GM21529 (cell line): ENCODE data around the gene COL1A1.
A peak's percentile ranks its signal among the peaks of the same experiment; 100 is the strongest.

Experiments used
- ATAC-seq: cut with Tn5 transposase; IDR thresholded peaks from one replicate; pipeline ENCODE4 v1.9.1; 2021; ENCODE audit not compliant: unreplicated experiment

The COL1A1 gene

GRCh38 chr17:50213026-50214022 lies 11.9 kb upstream of the COL1A1 start:
- ATAC-seq, result peak; percentile 90

DNA sequence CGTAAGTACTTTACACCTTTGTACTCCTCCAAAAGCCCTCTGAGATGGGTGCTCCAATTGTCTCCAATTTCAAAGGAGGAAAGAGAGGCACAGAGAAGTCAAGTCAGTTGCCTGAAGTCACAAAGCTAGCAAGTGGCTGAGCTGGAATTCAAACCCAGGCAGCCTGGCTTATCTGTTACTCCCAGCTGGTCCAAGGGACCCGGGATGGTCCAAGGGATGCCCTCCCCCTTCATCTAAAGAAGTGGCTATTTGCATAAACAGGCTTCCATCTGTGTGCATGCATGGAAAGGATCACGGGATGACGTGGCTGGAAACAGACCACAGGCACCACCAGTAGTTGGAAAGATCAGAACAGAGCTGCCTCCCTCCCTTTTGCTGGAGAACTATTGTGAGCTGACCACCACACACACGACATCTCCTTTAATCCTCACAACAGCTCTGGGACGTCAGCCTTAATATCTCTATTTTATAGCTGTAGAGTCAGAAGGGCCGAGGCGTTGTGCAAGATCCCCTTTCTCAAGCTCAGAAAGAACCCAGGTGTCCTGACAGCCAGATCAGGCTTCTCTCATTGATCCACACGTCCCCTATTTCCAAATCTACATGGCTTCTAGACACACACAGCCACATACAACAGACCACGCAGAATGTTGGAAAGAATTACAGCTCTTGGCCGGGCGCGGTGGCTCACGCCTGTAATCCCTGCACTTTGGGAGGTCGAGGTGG lies 10.9 kb upstream of the COL1A1 start:
- ATAC-seq, result no peak

- no peak for ATAC-seq
Observed at GRCh38 chr17:50211249-50212120, 10.1 kb upstream of the COL1A1 start.

DNA sequence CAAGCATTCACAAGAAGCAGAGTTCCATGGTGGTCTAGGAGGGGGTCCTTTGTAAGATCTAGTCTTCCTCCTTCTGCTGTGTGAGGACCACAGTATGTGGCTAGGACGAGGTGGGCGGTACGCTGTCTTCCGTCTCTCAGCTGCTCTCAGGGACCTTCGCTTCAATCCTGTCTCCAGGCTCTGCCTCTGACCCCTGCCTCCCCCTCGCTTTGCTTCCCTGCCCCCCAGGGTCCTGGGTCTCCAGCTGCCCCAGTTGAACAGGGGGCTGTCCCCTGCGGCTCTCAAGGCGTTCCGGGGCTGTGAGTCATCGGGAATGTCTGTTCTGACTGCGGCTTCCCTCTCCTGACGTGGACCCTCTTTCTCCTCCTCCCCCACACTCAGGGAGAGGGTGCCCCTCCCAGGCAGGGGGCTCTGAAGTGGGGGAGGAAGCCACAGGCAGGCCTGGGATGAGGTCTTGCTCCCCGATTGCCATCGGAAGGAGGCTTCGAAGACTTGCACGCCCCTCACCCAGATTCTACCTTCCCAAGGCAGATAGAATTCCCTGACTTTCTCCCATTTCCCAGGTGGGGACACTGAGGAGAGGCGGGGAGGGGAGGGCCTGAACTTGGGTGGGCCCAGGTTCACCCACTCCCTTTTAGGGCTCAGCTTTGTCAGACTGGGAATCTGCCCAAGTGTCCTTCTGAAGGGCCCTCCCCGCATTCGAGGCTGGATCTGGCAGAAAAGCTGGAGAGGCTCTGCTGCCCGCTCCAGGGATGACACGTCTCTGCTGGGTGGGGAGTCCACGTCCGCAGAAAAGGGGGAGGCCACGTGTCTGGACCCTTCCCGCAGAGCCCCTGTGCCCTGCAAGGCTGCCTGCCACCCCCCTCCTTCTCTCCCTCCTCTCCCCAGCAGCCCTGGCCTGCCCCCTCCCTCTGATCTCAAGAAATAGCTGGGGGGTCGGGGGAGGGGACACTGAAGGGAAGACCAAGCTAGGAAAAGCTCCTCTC lies 9.1 kb upstream of the COL1A1 start:
- no peak for ATAC-seq

GRCh38 chr17:50209472-50210239 lies 8.2 kb upstream of the COL1A1 start:
- ATAC-seq, result no peak

GRCh38 chr17:50209133-50209471 lies 7.7 kb upstream of the COL1A1 start:
- ATAC-seq, result no peak

- no peak for ATAC-seq
Observed at GRCh38 chr17:50208611-50209061, 7.2 kb upstream of the COL1A1 start.

DNA sequence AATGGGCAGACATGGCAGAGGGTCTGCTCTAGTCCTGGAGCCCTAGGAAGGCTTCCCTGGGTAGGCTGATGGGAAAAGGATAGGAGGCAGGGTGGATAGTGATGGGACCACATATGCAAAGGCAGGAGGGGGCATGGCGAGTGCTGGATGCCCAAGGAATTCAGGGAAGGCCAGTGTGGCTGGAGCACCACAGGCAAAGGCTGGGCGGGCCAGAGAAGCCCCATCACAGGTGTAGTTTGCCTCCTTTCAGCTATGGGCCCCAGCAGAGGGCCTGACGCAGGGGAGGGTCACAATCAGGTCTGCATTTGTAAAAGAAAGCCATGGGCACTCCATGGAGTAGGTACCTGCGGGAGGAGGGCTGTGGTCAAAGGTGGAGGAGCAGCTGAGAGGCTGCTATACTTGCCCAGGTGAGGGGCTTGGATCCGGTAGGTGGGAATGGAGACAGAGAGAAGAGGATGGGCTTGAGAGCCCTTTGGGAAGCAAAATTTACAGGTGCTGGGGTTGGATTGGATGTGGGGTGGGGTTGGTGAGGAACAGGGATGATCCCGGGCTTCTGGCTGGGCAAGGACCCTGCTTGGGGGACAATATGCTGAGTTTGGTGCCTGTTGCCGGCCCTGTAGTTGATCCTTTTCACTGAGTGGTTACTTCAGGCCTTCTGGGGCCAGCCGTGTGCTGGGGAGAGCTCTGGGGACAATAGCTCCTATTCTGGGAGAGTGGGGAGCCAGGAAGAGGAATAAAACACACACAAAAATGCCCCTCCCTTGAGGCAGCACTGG lies 6.5 kb upstream of the COL1A1 start:
- no peak for ATAC-seq

DNA sequence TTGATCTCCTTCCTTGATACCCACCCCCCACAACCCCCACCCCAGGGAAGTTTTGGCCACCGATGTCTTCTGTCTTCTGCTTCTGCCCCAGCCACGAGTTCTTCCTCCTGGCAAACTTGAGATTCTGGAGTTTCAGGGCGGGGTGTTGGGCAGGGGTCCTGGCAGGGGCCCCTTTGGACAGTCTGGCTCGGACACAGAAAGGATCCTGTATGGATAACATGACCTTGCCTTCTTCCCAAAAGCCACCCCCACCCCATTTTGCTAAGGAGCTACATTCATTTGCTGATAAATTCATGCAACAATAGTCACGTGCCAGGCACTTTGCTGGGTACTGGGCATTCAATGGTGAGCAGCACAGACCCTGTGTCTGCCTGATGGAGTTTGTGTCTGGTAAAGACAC lies 5.9 kb upstream of the COL1A1 start:
- ATAC-seq, result no peak

DNA sequence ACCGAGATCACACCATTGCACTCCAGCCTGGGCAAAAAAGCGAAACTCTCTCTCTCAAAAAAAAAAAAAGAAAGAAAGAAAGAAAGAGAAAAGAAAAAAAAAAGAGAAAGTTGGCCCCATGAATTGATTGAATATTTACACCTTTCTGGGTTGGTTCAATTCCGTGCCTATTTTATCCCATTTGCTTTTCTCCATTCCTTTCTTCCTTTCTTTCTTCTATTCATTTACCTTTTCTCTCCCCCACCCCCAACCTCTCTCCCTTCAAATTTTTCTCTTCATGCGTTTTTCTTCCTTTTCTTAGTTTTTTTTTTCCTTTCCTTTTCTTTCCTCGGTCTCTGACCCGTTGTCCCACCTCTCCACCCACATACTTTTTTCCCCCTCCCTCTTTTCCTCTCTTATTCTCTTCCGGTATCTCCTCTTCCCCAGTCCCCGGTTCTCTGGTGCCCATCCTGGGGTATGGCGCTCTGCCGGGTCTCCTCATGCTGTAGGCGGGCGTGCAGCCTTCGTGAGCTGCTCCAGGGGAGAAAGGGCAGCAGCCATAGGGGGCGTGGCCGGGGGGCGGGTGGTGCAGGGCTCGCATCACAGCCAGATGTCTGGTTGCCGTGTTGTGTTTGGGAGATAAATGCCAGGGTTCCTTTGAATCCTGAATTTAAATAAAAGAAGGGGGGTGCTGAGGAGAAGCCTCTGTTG lies 5.3 kb upstream of the COL1A1 start:
- ATAC-seq, result no peak

DNA sequence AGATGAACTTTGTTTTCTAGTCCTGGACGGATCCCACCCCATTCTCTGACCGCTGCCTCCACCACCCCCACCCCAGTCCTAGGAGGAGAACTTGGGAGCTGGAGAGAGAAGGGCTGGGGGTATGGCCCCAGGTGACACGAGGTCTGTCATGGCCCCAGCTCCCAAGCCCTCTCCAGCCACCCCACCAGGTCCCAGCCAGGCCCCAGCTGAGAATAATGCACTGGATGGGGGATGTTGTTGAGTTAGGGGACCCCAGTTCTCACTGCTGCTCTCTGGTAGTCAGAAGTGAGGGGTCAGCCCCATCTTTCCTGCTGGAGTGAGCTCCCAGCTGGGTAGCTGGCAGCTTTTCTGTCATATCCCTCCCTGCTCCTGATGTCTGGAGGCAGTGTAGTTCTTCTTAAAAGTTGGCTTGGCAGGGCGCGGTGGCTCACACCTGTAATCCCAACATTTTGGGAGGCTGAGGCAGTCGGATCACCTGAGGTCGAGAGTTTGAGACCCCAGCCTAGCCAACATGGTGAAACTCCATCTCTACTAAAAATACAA lies 4.6 kb upstream of the COL1A1 start:
- no peak for ATAC-seq

GRCh38 chr17:50205111-50205962 lies 3.9 kb upstream of the COL1A1 start:
- no peak for ATAC-seq

DNA sequence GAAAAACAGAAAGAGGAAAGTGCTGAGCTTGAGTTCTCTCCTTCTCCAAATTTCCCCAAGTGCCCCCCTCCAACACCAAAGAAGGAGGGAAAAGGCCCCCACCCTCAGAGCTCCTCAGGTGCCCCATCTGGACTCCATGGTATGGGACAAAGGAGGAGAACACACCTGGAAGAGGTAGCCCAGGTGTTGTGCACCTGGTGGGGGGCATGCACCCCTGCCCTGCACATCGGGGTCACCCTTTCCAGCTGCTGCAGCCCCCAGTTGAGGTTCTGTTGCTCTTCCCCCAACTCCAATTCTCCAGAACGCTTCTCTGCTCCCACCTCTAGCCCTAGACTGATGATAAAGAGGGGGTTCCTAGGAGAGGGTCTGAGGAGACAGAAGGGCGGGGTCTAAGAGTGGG lies 3.0 kb upstream of the COL1A1 start:
- no peak for ATAC-seq

DNA sequence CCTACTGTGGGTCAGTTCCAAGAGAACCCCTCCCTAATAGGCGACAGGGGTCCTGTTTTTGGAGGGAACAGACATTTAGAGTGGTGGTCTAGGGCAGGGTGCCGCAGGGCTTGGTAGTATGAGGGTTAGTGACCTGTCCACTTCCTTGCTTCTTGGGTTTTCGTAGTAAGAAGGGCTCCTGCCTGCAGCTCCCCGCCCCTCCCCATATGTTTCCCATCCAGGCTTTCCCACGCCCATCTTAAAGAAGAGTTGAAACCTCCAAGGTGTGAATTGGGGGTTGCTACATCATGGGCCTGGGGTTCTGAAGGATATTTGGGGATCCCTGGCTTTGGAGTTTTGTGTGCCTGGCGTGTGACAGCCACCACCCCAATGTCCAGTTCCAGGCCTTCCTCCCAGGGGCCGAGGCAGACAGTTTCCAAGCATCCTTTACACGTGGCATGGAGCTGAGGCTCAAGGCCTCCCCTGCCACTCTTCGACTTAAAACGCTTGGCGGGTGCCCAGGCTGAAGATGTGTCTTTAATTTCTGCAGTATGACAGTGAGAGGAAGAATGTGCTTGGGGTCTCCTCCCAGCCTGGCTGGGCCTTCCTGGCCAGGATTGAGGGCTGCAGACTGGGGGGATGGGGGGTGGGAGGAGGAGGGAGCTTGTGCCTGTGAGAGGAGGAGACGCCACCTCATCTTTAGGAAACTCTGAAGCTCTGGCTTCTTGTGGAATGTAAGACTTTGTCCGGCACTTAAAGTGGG lies 2.3 kb upstream of the COL1A1 start:
- ATAC-seq, result no peak

DNA sequence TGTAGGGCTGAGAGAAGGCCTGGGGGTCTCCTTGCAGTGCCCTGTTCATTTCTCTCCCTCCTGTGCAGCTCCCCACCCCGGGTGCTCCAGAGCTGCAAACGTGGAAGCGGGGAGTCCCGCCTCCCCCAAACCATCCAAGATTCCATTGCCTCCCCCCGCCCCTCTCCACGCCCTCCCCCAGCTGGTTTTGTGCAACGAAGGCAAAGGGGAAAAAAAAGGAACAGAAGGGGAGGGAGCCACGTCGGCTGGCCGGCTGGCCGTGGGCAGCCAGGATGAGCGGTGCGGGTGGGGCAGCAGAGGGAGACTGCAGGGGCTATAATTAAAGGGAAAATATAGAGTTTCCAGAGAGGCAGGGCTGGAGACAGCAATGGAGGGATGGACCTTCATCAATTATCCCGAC lies 1.7 kb upstream of the COL1A1 start:
- ATAC-seq, result no peak
